GM12891 (cell line): ENCODE data around the gene HSFY1. TPM values are rescaled to one million over a fixed set of nuclear protein-coding genes. Genes with fewer than 3 reads are reported as not detected.
A peak's percentile ranks its signal among the peaks of the same experiment; 100 is the strongest.
"Not testable (repeated sequence)": the region's sequence is repeated elsewhere in the genome, so short reads cannot be mapped to it uniquely, and the experiment has no call there.

Experiments
- DNase-seq: peaks from one replicate; pipeline ENCODE4 v3.0.0; 2011; ENCODE audit warnings: low spot score; ENCODE audit not compliant: insufficient read length
- FAIRE-seq: peaks from 2 replicates; lab custom pipeline; 2011; peaks lifted over from hg19 to GRCh38; lab: Jason Lieb, UNC
- polyA plus RNA-seq: library from polyadenylated mRNA; unstranded; fragments of >200 nt; gene quantifications from one replicate; pipeline ENCODE4 v1.2.1, GENCODE V29; 2012; ENCODE audit warnings: low read depth, missing spikeins, inconsistent platforms; ENCODE audit not compliant: missing spikeins

HSFY1 gene, protein sequence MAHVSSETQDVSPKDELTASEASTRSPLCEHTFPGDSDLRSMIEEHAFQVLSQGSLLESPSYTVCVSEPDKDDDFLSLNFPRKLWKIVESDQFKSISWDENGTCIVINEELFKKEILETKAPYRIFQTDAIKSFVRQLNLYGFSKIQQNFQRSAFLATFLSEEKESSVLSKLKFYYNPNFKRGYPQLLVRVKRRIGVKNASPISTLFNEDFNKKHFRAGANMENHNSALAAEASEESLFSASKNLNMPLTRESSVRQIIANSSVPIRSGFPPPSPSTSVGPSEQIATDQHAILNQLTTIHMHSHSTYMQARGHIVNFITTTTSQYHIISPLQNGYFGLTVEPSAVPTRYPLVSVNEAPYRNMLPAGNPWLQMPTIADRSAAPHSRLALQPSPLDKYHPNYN
- not detected for polyA plus RNA-seq

DNA sequence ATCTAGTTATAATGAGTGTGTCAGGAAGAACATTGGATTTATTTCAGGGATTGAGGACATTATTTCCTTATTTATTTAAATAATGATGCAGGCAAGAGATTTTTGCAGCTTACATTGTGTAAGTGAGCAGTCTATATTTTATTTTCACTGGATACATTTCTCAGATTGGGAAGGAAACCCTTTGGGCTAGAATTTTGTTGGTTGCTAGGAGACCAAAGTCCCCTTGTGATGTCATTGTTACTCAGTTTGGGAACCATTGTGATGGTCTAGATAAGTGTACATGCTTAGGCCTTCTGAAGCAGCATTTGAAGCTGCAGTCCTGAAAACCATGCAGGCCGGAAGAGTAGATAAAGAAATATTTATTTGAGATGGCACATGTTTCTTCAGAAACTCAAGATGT, at the start of gene HSFY1:
Gene HSFY1, plus strand, starts transcription at position 301 of the 400 bp plus-strand sequence. Its CDS starts 68 bp downstream, at position 369.
- DNase-seq, FAIRE-seq: not testable (repeated sequence)

DNA sequence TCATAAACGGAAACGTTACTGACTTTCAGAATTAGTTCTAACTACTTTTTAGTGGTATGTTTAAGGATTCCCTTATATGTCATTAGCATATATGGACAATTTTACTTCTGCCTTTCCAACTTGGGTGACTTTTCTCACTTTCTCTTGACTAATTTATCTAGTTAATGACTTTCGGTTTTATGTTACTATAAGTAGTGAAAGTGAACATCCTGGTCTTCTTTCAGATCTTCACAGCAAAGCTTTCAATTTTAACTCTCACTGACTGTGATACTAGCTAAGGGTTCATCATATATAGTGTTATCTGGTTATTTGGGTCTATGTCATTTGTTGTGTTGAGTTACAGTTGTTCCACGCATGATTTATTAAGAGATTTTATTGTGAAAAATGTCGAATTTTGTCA, 42.3 kb upstream of the HSFY1 start:
- DNase-seq, FAIRE-seq: not testable (repeated sequence)

DNA sequence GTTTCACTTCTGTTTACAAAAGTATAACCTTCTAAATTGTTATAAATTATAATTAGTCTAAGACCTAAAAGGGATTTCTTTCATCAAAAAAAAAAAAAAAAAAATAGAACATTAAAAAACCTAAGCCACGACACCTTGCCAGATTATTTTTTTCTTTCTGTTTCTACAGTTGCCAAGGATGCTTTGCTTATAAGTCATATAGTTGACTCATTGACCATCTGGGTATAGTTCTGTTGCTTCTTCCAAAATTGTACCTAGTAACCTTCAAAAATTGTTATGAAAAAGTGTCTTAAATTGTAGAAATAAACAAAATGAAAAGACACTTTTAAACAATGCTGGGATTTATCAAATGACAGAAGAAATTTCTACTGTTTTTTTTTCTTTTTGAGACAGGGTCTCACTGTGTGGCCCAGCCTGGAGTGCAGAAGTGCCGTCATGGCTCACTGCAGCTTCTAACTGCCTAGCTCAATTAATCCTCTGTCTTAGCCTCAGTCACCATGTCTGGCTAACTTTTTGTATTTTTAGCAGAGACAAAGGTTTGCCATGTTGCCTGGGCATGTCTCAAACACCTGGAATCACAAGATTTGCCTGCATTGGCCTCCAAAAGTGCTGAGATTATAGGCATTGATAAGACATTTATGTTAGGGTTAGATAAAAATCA, 15.4 kb upstream of the HSFY1 start:
- FAIRE-seq, DNase-seq: not testable (repeated sequence)

DNA sequence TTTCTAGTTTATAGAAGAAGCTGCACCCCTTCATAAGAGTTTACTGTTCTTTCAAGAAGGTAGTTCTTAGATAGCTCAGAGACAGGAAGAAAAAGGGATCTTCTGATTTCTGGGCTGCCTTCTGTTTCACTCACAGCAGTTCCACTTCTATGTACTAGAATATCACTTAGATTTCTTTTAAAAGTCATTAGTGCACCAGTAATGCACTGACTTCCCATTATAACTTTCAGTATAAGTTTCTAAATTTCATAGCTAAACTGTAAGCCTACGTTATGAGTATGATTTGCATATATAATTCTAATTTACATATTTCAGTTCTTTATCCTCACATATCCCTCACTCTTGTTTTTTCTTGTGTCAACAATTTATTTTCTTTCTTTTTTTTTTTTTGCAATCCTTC, 7.6 kb upstream of the HSFY1 start:
- DNase-seq, FAIRE-seq: not testable (repeated sequence)

DNA sequence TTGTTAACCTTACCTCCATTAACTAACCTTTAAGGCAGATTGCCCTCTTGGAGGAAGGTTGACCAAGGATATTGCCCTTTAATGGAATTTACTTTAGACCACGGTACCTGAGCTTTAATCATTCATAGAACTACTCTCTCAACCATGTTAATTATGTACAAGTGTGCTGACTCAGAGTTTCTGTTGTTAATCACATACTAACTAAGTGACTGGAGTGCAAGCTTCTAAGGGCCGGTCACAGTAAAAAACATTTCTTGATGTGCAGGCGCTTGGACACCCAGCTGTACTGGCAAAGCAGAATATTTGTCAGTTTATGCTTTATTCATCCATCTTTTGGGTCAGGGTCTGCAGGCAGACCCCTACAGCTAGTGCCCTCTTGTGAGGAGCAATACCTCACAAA, 6.6 kb downstream of the HSFY1 start:
- FAIRE-seq, DNase-seq: not testable (repeated sequence)

DNA sequence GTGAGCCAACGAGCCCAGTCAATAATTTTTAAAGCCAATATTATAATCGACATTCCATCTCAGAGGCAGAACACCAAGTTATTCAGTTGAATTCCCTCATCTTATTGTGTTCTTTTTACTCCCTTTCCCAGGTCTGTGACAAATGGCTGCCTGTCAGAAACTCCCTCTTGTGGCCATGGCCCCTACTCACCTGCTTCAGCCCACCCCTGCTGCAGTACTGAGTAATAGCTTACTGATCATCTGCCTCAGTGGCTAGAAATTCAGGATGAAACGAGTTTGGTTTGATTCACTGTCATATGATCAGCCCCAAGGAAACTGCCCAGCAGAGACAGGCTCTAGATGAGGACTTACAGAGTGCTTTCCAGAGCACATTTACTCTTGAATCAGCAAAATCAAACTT, 19.4 kb downstream of the HSFY1 start:
- peak; percentile 28 for FAIRE-seq
- not testable (repeated sequence) for DNase-seq
